Prostate gland (tissue), 2 donors: ENCODE data around the gene CHSY1. TPM values are rescaled to one million over a fixed set of nuclear protein-coding genes. Genes with fewer than 3 reads are reported as not detected.

ENCODE experiments used
- DNase-seq: peaks from one replicate; pipeline ENCODE4 v3.0.0-alpha.2; 2019; ENCODE audit warnings: low spot score
- H3K27ac ChIP-seq, 2 donors: fragments of 200-600 bp; sonication (generic); 2 replicates each; pipeline ENCODE4 v1.5.1; 2017 to 2019
- H3K27me3 ChIP-seq: fragments of 200-600 bp; sonication (generic); replicated peaks from 2 replicates; pipeline ENCODE4 v1.5.1; 2019; ENCODE audit not compliant: insufficient read depth
- H3K36me3 ChIP-seq, 2 donors: fragments of 200-600 bp; sonication (generic); 1 replicate in 1 of 2; 2 replicates in 1 of 2; pipeline versions ENCODE4 v1.5.1 to v1.8.1; 2017 to 2019
- H3K4me1 ChIP-seq: fragments of 200-600 bp; sonication (generic); replicated peaks from 2 replicates; pipeline ENCODE4 v1.5.1; 2019
- H3K4me3 ChIP-seq, 2 donors: fragments of 200-600 bp; sonication (generic); 2 replicates each; pipeline ENCODE4 v1.5.1; 2017 to 2019
- H3K9me3 ChIP-seq: fragments of 200-600 bp; sonication (generic); 2 replicates; pipeline ENCODE4 v1.5.1; 2017
- CTCF ChIP-seq, 4 experiments: fragments of 200-600 bp in 2 of 4; fragments of 450-650 bp in 2 of 4; sonication (generic) in 2 of 4; IDR thresholded peaks; 1 replicate in 3 of 4; 2 replicates in 1 of 4; pipeline ENCODE4 v1.5.1; 2016 to 2019; ENCODE audit warnings: antibody characterized with exemption in 4 of 4, mild to moderate bottlenecking in 2 of 4, moderate library complexity in 2 of 4
- POLR2A ChIP-seq: fragments of 450-650 bp; IDR thresholded peaks from one replicate; pipeline ENCODE4 v1.6.1; 2016; ENCODE audit warnings: antibody characterized with exemption, mild to moderate bottlenecking
- POLR2AphosphoS5 ChIP-seq: sonication (generic); formaldehyde crosslinking; IDR thresholded peaks from one replicate; pipeline ENCODE4 v1.6.1; 2017; ENCODE audit warnings: antibody characterized with exemption
- WGBS: methylation state at CpG from one replicate; pipeline ENCODE4 v1.1.5; 2018; 5-methylcytosine and 5-hydroxymethylcytosine counted together
- intact Hi-C: fragments of 100-400 bp; cut with DNase I; formaldehyde crosslinking; loops from one replicate; pipeline ENCODE4 v1.14.2; 2022
- total RNA-seq, 2 donors: library from RNA; depleted of rRNA; stranded (reverse); fragments of >200 nt; gene quantifications; one replicate each; pipeline ENCODE4 v1.1.0, GENCODE V29; 2016

The CHSY1 gene
- total RNA-seq, 2 donors from 2014 or later: 30.4 to 46.4 TPM

GRCh38 chr15:101255615-101256241 lies 3.9 kb upstream of the CHSY1 start:
- 42% methylated on average over 8 of the region's 8 CpGs for WGBS
- intact Hi-C loops: loop anchor here (10.0 kb wide), 1 partner anchor 631 kb away; no protein-coding TSS in a partner anchor

GRCh38 chr15:101255051-101255395 lies 3.2 kb upstream of the CHSY1 start:
- H3K27ac ChIP-seq: no peak overlapping the region
- H3K4me1 ChIP-seq: no peaks in the 10 kb centered on the region
- no peaks in the 10 kb centered on the region for H3K9me3 ChIP-seq
- no peak for TF ChIP-seq CTCF (IDR thresholded peaks at IDR 0.05)
- TF ChIP-seq POLR2A: no peak
- TF ChIP-seq POLR2AphosphoS5: no peak
- intact Hi-C loops: loop anchor here (10.0 kb wide), 1 partner anchor 630 kb away; no protein-coding TSS in a partner anchor
- H3K4me3 ChIP-seq: no peak overlapping the region
- 68% methylated on average over 5 of the region's 5 CpGs for WGBS
- no peaks in the 10 kb centered on the region for H3K27me3 ChIP-seq
- H3K36me3 ChIP-seq: no peaks in the 10 kb centered on the region
- no peak for DNase-seq

More at GRCh38 chr15:101255615-101256241, 3.9 kb upstream of the CHSY1 start:
- H3K36me3 ChIP-seq: no peaks in the 10 kb centered on the region
- no peak for DNase-seq
- TF ChIP-seq POLR2AphosphoS5 (no peak), CTCF (IDR thresholded peaks at IDR 0.05) (no peak), POLR2A (no peak)
- H3K4me1 ChIP-seq: no peaks in the 10 kb centered on the region
- H3K4me3 ChIP-seq: no peak overlapping the region
- H3K27ac ChIP-seq: no peak overlapping the region
- no peaks in the 10 kb centered on the region for H3K27me3 ChIP-seq
- H3K9me3 ChIP-seq: no peaks in the 10 kb centered on the region

- Histone ChIP-seq H3K9me3 (no peaks in the 10 kb centered on the region), H3K27ac (no peak overlapping the region), H3K4me1 (no peaks in the 10 kb centered on the region), H3K4me3 (no peak overlapping the region), H3K27me3 (no peaks in the 10 kb centered on the region), H3K36me3 (no peaks in the 10 kb centered on the region)
- DNase-seq: no peak
- TF ChIP-seq POLR2A: no peak
- TF ChIP-seq POLR2AphosphoS5: no peak
- no peak for TF ChIP-seq CTCF (IDR thresholded peaks at IDR 0.05)
- intact Hi-C loops: loop anchor here (5.0 to 10.0 kb wide), 2 partner anchors 72 to 630 kb away; no protein-coding TSS in a partner anchor
- WGBS: 85% methylated on average over 11 of the region's 11 CpGs
Observed at GRCh38 chr15:101254157-101255050, 2.6 kb upstream of the CHSY1 start.

- peak overlapping the region; percentile 84 to 88 for H3K27ac ChIP-seq
- no peaks in the 10 kb centered on the region for H3K27me3 ChIP-seq
- no peaks in the 10 kb centered on the region for H3K4me1 ChIP-seq
- no peak for DNase-seq
- WGBS: 30% methylated on average over 3 of the region's 3 CpGs
- TF ChIP-seq POLR2AphosphoS5 (no peak), POLR2A (no peak), CTCF (IDR thresholded peaks at IDR 0.05) (no peak)
- peak overlapping the region; percentile 64 to 76 for H3K4me3 ChIP-seq
- H3K36me3 ChIP-seq: no peaks in the 10 kb centered on the region
- H3K9me3 ChIP-seq: no peaks in the 10 kb centered on the region
- intact Hi-C loops: loop anchor here (2.0 to 10.0 kb wide), 3 partner anchors 71 to 628 kb away; no protein-coding TSS in a partner anchor
Observed at GRCh38 chr15:101252836-101253235, 988 bp upstream of the CHSY1 start.
